GM12865 (cell line): ENCODE results near the gene CERS6.

Experiments used
- DNase-seq: peaks from one replicate; pipeline ENCODE4 v3.0.0; 2010; ENCODE audit warnings: low read depth
- H3K4me3 ChIP-seq: 2 replicates; pipeline ENCODE4 v1.5.1; 2011; ENCODE audit warnings: mild to moderate bottlenecking, low read depth, low read length, control low read depth
- TF ChIP-seq, protein P1 (sequence below): IDR thresholded peaks from 2 replicates; pipeline ENCODE4 v1.5.1; 2011; ENCODE audit warnings: low read length, control low read depth, low read depth, inconsistent platforms; ENCODE audit not compliant: insufficient read depth; ENCODE audit errors: missing control alignments

Gene CERS6

GRCh38 chr2:168432100-168432499 lies 24.0 kb upstream of the CERS6 start:
- TF ChIP-seq, protein P1, sequence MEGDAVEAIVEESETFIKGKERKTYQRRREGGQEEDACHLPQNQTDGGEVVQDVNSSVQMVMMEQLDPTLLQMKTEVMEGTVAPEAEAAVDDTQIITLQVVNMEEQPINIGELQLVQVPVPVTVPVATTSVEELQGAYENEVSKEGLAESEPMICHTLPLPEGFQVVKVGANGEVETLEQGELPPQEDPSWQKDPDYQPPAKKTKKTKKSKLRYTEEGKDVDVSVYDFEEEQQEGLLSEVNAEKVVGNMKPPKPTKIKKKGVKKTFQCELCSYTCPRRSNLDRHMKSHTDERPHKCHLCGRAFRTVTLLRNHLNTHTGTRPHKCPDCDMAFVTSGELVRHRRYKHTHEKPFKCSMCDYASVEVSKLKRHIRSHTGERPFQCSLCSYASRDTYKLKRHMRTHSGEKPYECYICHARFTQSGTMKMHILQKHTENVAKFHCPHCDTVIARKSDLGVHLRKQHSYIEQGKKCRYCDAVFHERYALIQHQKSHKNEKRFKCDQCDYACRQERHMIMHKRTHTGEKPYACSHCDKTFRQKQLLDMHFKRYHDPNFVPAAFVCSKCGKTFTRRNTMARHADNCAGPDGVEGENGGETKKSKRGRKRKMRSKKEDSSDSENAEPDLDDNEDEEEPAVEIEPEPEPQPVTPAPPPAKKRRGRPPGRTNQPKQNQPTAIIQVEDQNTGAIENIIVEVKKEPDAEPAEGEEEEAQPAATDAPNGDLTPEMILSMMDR = no peak
- H3K4me3 ChIP-seq = no peak overlapping the region
- DNase-seq = no peak

GRCh38 chr2:168432565-168433186 lies 23.4 kb upstream of the CERS6 start:
- H3K4me3 ChIP-seq = no peak overlapping the region
- TF ChIP-seq, protein P1 = no peak
- DNase-seq = peak; percentile 89

- no peak for DNase-seq
- TF ChIP-seq, protein P1 = no peak
- H3K4me3 ChIP-seq = no peak overlapping the region
Measured at GRCh38 chr2:168433527-168433926, 22.5 kb upstream of the CERS6 start.

DNA sequence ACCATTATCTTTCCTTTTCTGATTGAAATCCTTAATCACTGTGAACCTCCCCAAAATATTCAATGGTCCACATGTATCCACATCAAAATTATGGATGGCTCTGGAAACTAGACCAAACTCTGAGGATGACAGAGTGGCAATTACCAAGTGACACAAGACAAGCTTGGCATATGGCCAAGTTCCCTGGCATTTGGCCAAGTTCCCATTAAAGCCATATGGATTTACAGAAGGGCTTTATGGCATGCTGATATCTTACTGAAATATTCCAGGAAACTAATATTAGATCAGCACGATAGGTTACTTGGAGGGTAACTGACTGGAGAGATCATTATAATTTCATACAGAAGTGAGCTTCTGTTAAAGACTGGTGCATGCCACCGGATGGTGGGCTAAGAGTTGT lies 21.9 kb upstream of the CERS6 start:
- TF ChIP-seq, protein P1 = no peak
- no peak for DNase-seq
- no peak overlapping the region for H3K4me3 ChIP-seq

- no peak overlapping the region for H3K4me3 ChIP-seq
- TF ChIP-seq, protein P1 = no peak
- no peak for DNase-seq
Measured at GRCh38 chr2:168436840-168437239, 19.2 kb upstream of the CERS6 start.

DNA sequence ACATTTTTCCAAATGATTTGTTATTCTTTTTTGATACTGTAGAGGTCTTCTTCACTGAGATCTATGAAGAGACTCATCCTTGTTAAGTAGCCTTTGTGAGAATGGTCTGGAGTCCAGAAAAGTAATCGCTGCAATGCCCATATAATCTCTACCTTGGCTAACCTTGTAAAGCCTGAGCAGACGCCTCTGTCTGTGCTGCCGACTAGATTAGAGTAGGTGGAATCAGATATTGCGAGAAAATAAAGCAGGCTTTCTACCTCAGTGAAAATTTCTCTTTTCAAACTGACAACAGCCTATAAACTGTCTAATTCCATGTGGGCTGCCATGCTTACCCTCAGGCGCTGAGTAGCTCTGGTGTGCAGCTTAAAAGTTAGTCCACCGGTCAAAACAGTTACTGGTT lies 17.5 kb upstream of the CERS6 start:
- no peak overlapping the region for H3K4me3 ChIP-seq
- DNase-seq = no peak

GRCh38 chr2:168439536-168439935 lies 16.5 kb upstream of the CERS6 start:
- DNase-seq = no peak
- TF ChIP-seq, protein P1 = no peak
- H3K4me3 ChIP-seq = no peak overlapping the region

More for the DNA sequence above, 17.5 kb upstream of the CERS6 start:
- TF ChIP-seq, protein P1 = no peak
